Endothelial cell (in vitro differentiated cells): Measurements from ENCODE around the gene PANX1. TPM values are rescaled to one million over a fixed set of nuclear protein-coding genes. Genes with fewer than 3 reads are reported as not detected.
"Not testable (repeated sequence)": the region's sequence is repeated elsewhere in the genome, so short reads cannot be mapped to it uniquely, and the experiment has no call there.

Experiments
- DNase-seq: peaks from one replicate; pipeline ENCODE4 v3.0.0; 2021; ENCODE audit warnings: low spot score
- H3K27ac Mint-ChIP-seq: one replicate; pipeline ENCODE4 v1.8.0; 2021; ENCODE audit warnings: mixed read lengths, inconsistent platforms; ENCODE audit not compliant: unreplicated experiment
- H3K27me3 Mint-ChIP-seq: one replicate; pipeline ENCODE4 v1.8.0; 2021; ENCODE audit warnings: mild to moderate bottlenecking, moderate library complexity, mixed read lengths, inconsistent platforms; ENCODE audit not compliant: unreplicated experiment
- H3K36me3 Mint-ChIP-seq: one replicate; pipeline ENCODE4 v1.8.0; 2021; ENCODE audit warnings: mild to moderate bottlenecking, low read depth, mixed read lengths, inconsistent platforms; ENCODE audit not compliant: unreplicated experiment
- H3K4me1 Mint-ChIP-seq: one replicate; pipeline ENCODE4 v1.8.0; 2021; ENCODE audit warnings: mild to moderate bottlenecking, mixed read lengths, inconsistent platforms; ENCODE audit not compliant: unreplicated experiment
- H3K4me3 Mint-ChIP-seq: one replicate; pipeline ENCODE4 v1.8.0; 2021; ENCODE audit warnings: mild to moderate bottlenecking, mixed read lengths, inconsistent platforms; ENCODE audit not compliant: unreplicated experiment
- H3K9me3 Mint-ChIP-seq: one replicate; pipeline ENCODE4 v1.8.0; 2021; ENCODE audit warnings: mixed read lengths, inconsistent platforms; ENCODE audit not compliant: unreplicated experiment
- CTCF ChIP-seq: fragments of 200-600 bp; sonication (generic); IDR thresholded peaks from one replicate; pipeline ENCODE4 v1.5.0; 2021; ENCODE audit warnings: antibody characterized with exemption; ENCODE audit not compliant: unreplicated experiment
- total RNA-seq: library from RNA; stranded (reverse); fragmentation: NEBNext Ultra II Directional; extraction: Animal tissue kit (Norgen Biotek cat#: 25700); gene quantifications from one replicate; pipeline ENCODE4 v1.2.1, GENCODE V29; 2021; ENCODE audit not compliant: unreplicated experiment

The PANX1 gene
- total RNA-seq, 1 donor from 2014 or later = 9.9 TPM

- H3K4me1 Mint-ChIP-seq = no peaks in the 10 kb centered on the region
- H3K27ac Mint-ChIP-seq = no peak overlapping the region
- H3K4me3 Mint-ChIP-seq = no peak overlapping the region
- TF ChIP-seq CTCF = no peak
- no peak for DNase-seq
- H3K36me3 Mint-ChIP-seq = no peaks in the 10 kb centered on the region
- H3K9me3 Mint-ChIP-seq = no peaks in the 10 kb centered on the region
- H3K27me3 Mint-ChIP-seq = peaks cover 9% of the 10 kb centered on the region
Observed at GRCh38 chr11:94117871-94118270, 10.8 kb upstream of the PANX1 start.

GRCh38 chr11:94119676-94120075 is 9.0 kb upstream of the PANX1 start:
- not testable (repeated sequence) for H3K4me1 Mint-ChIP-seq, H3K9me3 Mint-ChIP-seq, H3K4me3 Mint-ChIP-seq, H3K36me3 Mint-ChIP-seq, DNase-seq, H3K27ac Mint-ChIP-seq, H3K27me3 Mint-ChIP-seq

- not testable (repeated sequence) for H3K9me3 Mint-ChIP-seq, H3K4me1 Mint-ChIP-seq, H3K27me3 Mint-ChIP-seq, DNase-seq, H3K27ac Mint-ChIP-seq, H3K36me3 Mint-ChIP-seq, H3K4me3 Mint-ChIP-seq
Observed at GRCh38 chr11:94120516-94120915, 8.1 kb upstream of the PANX1 start.

- TF ChIP-seq CTCF = no peak
- Mint-ChIP-seq H3K4me1 (no peaks in the 10 kb centered on the region), H3K27me3 (peaks cover 7% of the 10 kb centered on the region), H3K36me3 (no peaks in the 10 kb centered on the region), H3K9me3 (no peaks in the 10 kb centered on the region), H3K4me3 (no peak overlapping the region), H3K27ac (no peak overlapping the region)
- DNase-seq = no peak
Observed at GRCh38 chr11:94120946-94121345, 7.7 kb upstream of the PANX1 start.

- DNase-seq = no peak
- H3K9me3 Mint-ChIP-seq = no peaks in the 10 kb centered on the region
- no peak overlapping the region for H3K4me3 Mint-ChIP-seq
- H3K4me1 Mint-ChIP-seq = peaks cover 6% of the 10 kb centered on the region
- TF ChIP-seq CTCF = no peak
- H3K36me3 Mint-ChIP-seq = no peaks in the 10 kb centered on the region
- H3K27ac Mint-ChIP-seq = no peak overlapping the region
- peaks cover 4% of the 10 kb centered on the region for H3K27me3 Mint-ChIP-seq
Observed at GRCh38 chr11:94125407-94126115, 3.1 kb upstream of the PANX1 start.

- H3K36me3 Mint-ChIP-seq = no peaks in the 10 kb centered on the region
- H3K4me3 Mint-ChIP-seq = peak overlapping the region; percentile 92
- H3K4me1 Mint-ChIP-seq = peaks cover 6% of the 10 kb centered on the region
- no peaks in the 10 kb centered on the region for H3K9me3 Mint-ChIP-seq
- DNase-seq = no peak
- peaks cover 4% of the 10 kb centered on the region for H3K27me3 Mint-ChIP-seq
- TF ChIP-seq CTCF = no peak
- no peak overlapping the region for H3K27ac Mint-ChIP-seq
Observed at GRCh38 chr11:94127638-94128037, 1.0 kb upstream of the PANX1 start.
